ENCODE results near the gene PARP3. TPM values are rescaled to one million over a fixed set of nuclear protein-coding genes. Genes with fewer than 3 reads are reported as not detected.
"Not testable (repeated sequence)": the region's sequence is repeated elsewhere in the genome, so short reads cannot be mapped to it uniquely, and the experiment has no call there.

The PARP3 gene
- total and polyA plus RNA-seq, 4 donors = 5.9 to 14.7 (median 12.4) TPM

DNA sequence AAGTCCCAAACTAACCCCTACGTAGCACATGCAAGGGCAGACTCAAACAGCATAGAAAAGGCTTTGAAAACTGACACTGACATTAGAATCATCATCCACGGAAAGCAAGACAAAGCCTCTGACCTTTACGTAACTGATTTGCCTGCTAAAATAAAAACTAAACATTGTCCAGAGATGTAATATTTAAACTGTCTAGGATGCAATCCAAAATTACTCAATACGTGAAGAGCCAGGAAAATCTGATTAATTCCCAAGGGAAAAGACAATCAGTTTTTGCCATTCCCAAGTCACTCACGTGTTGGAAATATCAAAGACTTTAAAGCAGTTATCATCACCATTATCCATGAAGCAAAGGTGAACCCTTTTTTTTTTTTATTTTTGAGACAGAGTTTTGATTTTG, 25.7 kb upstream of the PARP3 start:
- no peak overlapping the region for H3K4me3 ChIP-seq (ENCODE audit: low read depth, low read length)
- H3K27me3 ChIP-seq (ENCODE audit: control insufficient read depth, insufficient read depth, low read length) = no peaks in the 10 kb centered on the region
- H3K27ac ChIP-seq (ENCODE audit: low read depth, low read length) = no peak overlapping the region
- no peak for DNase-seq (ENCODE audit: low read depth in 4 of 6, low spot score in 6 of 6)
- H3K36me3 ChIP-seq (ENCODE audit: control insufficient read depth, insufficient read depth, low read length) = no peaks in the 10 kb centered on the region
- H3K4me1 ChIP-seq (ENCODE audit: control insufficient read depth, insufficient read depth, low read length) = no peaks in the 10 kb centered on the region
- 0% methylated on average over 1 of the region's 5 CpGs for WGBS (ENCODE audit: insufficient coverage)
- no peaks in the 10 kb centered on the region for H3K9me3 ChIP-seq (ENCODE audit: control insufficient read depth, insufficient read depth, low read length)

DNA sequence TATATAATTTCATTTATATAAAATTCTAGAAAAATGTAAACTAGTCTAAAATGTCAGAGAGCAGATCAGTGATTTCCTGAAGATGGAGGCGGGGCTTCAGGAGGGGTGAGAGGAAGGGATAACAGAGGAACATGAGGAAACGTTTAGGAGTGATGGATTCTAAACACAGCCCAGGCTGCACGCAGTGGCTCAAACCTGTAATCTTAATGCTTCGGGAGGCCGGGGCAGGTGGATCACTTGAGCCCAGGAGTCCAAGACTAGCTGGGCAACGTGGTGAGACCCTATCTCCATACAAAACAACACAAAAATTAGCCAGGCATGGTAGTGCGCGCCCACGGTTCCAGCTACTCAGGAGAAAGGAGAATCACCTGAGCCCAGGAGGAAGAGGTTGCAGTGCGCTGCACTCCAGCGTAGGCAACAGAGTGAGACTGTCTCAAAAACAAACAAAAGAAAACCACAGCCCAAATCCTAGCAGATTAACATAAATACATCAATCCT, 21.0 kb upstream of the PARP3 start:
- no peaks in the 10 kb centered on the region for H3K4me1 ChIP-seq (ENCODE audit: control insufficient read depth, insufficient read depth, low read length)
- H3K27ac ChIP-seq (ENCODE audit: low read depth, low read length) = no peak overlapping the region
- no peaks in the 10 kb centered on the region for H3K9me3 ChIP-seq (ENCODE audit: control insufficient read depth, insufficient read depth, low read length)
- no peaks in the 10 kb centered on the region for H3K27me3 ChIP-seq (ENCODE audit: control insufficient read depth, insufficient read depth, low read length)
- WGBS (ENCODE audit: insufficient coverage) = 87% methylated on average over 9 of the region's 11 CpGs
- H3K4me3 ChIP-seq (ENCODE audit: low read depth, low read length) = no peak overlapping the region
- H3K36me3 ChIP-seq (ENCODE audit: control insufficient read depth, insufficient read depth, low read length) = no peaks in the 10 kb centered on the region
- no peak for DNase-seq (ENCODE audit: low read depth in 4 of 6, low spot score in 6 of 6)

DNA sequence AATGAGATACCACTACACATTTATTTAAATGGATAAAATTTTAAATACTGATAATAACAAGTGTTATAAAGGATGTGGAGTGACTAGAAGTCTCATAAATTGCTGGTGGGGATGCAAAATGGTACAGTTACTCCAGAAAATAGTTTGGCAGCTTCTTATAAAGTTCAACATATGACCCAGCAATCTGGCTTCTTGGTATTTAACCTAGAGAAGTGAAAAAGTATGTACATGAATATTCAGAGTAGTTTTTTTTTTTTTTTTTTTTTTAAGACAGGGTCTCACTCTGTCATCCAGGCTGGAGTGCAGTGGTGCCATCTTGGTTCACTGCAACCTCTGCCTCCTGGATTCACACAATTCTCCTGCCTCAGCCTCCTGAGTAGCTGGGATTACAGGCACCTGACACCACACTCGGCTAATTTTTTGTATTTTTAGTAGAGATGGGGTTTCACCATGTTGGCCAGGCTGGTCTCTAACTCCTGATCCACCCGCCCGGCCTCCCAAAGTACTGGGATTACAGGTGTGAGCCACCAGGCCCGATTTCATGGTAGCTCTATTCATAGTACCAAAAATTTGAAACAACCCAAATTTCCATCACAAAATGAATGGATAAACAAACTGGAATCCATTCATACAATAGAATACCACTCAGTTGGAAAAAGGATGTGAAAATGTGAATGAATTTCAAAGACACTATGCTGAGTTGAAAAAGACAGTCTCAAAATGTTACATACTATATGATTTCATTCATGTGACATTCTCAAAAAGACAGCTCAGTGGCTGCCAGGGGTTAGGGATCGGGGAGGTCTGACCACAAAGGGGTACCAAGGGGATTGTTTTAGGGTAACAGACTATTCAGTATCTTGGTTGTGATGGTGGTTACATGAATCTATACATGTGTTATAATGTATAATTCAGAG, 14.8 kb upstream of the PARP3 start:
- no CpG with 5 or more reads among the region's 5 CpGs for WGBS (ENCODE audit: insufficient coverage)
- no peak overlapping the region for H3K27ac ChIP-seq (ENCODE audit: low read depth, low read length)
- no peaks in the 10 kb centered on the region for H3K4me1 ChIP-seq (ENCODE audit: control insufficient read depth, insufficient read depth, low read length)
- H3K27me3 ChIP-seq (ENCODE audit: control insufficient read depth, insufficient read depth, low read length) = no peaks in the 10 kb centered on the region
- H3K9me3 ChIP-seq (ENCODE audit: control insufficient read depth, insufficient read depth, low read length) = no peaks in the 10 kb centered on the region
- DNase-seq (ENCODE audit: low read depth in 4 of 6, low spot score in 6 of 6) = no peak
- H3K4me3 ChIP-seq (ENCODE audit: low read depth, low read length) = no peak overlapping the region
- peaks cover 11% of the 10 kb centered on the region for H3K36me3 ChIP-seq (ENCODE audit: control insufficient read depth, insufficient read depth, low read length)

DNA sequence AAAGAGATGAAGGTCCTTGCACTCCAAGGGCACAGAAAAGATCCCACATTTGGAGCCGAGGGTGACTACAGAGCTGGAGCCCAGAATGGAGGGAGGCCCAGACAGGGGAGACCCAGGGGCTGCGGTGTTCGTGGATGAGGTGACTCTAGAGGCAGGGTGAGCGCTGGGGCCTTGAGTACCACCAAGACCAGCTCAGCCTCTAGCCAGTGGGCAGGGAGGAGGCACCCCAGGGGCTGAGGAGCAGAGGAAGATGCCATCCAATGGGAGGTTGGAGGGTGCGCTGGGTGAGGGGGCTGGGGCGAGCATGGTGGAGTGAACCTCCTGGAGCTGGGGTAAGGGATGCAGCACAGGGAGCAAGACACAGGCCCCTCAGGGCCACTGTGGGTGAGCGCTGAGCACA, 13.7 kb upstream of the PARP3 start:
- H3K9me3 ChIP-seq (ENCODE audit: control insufficient read depth, insufficient read depth, low read length) = no peaks in the 10 kb centered on the region
- peaks cover 22% of the 10 kb centered on the region for H3K36me3 ChIP-seq (ENCODE audit: control insufficient read depth, insufficient read depth, low read length)
- no peak overlapping the region for H3K27ac ChIP-seq (ENCODE audit: low read depth, low read length)
- DNase-seq (ENCODE audit: low read depth in 4 of 6, low spot score in 6 of 6) = no peak
- no peaks in the 10 kb centered on the region for H3K27me3 ChIP-seq (ENCODE audit: control insufficient read depth, insufficient read depth, low read length)
- no peaks in the 10 kb centered on the region for H3K4me1 ChIP-seq (ENCODE audit: control insufficient read depth, insufficient read depth, low read length)
- 94% methylated on average over 6 of the region's 7 CpGs for WGBS (ENCODE audit: insufficient coverage)
- H3K4me3 ChIP-seq (ENCODE audit: low read depth, low read length) = no peak overlapping the region

DNA sequence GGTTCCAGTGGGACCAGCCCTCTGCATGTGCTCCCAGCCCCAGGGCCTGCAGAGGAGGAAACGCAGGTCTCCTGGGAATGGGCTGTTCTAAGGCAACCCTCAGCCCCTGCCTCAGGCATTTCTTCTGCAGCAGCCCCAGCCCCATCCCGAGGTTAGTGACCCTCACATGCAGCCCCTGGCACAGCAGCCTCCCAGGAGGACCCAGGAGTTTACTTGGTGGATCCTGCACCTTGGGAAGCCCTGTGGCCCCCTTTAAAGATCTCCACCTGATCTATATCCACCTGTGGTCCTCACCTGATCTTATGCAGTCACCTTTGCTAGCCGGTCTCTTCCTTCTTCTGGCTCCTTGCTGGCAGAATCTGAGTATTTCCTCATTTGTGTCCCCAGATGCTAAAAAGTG, 13.2 kb upstream of the PARP3 start:
- DNase-seq (ENCODE audit: low read depth in 4 of 6, low spot score in 6 of 6); H3K27ac ChIP-seq (ENCODE audit: low read depth, low read length); H3K4me3 ChIP-seq (ENCODE audit: low read depth, low read length); H3K4me1 ChIP-seq (ENCODE audit: control insufficient read depth, insufficient read depth, low read length); H3K9me3 ChIP-seq (ENCODE audit: control insufficient read depth, insufficient read depth, low read length); H3K27me3 ChIP-seq (ENCODE audit: control insufficient read depth, insufficient read depth, low read length): not testable (repeated sequence)
- peaks cover 27% of the 10 kb centered on the region for H3K36me3 ChIP-seq (ENCODE audit: control insufficient read depth, insufficient read depth, low read length)
- 86% methylated on average over 3 of the region's 3 CpGs for WGBS (ENCODE audit: insufficient coverage)

DNA sequence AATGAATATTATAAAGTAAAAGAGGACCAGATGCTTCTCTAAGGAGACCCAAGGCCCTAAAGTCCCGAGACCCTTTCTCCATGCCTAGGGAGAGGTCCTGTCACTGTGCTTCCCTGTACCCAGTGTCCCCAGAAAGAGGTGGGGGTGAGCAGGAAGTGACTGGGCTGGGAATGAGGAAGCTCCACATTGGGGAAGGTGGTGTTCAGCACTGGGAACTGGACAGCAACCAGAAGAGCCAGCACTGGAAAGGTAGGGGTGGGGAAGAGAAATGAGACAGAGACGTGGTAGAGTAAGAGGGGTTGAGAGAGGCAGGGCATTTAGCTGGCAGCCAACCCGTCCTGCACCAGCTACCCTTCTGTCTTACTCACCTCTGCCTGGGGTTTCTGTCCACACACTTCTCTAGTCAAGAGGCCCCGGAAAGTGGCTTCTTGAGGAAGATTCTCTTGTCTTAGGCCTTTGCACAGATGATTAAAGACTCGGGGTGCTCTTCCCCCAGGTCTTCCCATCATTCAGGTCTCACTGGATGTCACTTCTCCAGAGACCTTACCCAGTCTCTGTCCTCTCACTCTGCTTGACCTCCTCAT, 12.7 kb upstream of the PARP3 start:
- 93% methylated on average over 3 of the region's 5 CpGs for WGBS (ENCODE audit: insufficient coverage)

DNA sequence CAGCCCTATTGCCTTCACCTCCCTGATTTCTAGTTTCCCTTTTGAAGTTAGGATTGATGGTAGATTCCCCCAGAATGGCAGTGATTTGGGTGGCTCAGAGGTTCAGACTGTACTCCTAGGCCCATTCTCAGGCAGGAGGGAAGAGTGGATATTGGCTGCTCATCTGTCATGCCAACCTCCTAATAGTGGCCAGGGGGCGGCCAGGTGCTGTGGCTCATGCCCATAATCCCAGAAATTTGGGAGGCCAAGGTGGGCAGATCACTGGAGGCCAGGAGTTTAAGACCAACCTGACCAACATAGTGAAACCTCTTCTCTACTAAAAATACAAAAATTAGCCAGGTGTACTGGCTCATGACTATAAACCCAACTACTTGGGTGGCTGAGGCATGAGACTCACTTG, 11.7 kb upstream of the PARP3 start:
- DNase-seq (ENCODE audit: low read depth in 4 of 6, low spot score in 6 of 6) = no peak
- H3K4me1 ChIP-seq (ENCODE audit: control insufficient read depth, insufficient read depth, low read length) = no peaks in the 10 kb centered on the region
- no CpG with 5 or more reads among the region's 1 CpG for WGBS (ENCODE audit: insufficient coverage)
- H3K36me3 ChIP-seq (ENCODE audit: control insufficient read depth, insufficient read depth, low read length) = peaks cover 42% of the 10 kb centered on the region
- H3K27me3 ChIP-seq (ENCODE audit: control insufficient read depth, insufficient read depth, low read length) = no peaks in the 10 kb centered on the region
- H3K27ac ChIP-seq (ENCODE audit: low read depth, low read length) = no peak overlapping the region
- no peak overlapping the region for H3K4me3 ChIP-seq (ENCODE audit: low read depth, low read length)
- no peaks in the 10 kb centered on the region for H3K9me3 ChIP-seq (ENCODE audit: control insufficient read depth, insufficient read depth, low read length)

More for the DNA sequence above, 12.7 kb upstream of the PARP3 start:
- H3K36me3 ChIP-seq (ENCODE audit: control insufficient read depth, insufficient read depth, low read length) = peaks cover 33% of the 10 kb centered on the region
- H3K9me3 ChIP-seq (ENCODE audit: control insufficient read depth, insufficient read depth, low read length) = no peaks in the 10 kb centered on the region
- DNase-seq (ENCODE audit: low read depth in 4 of 6, low spot score in 6 of 6) = no peak
- H3K27me3 ChIP-seq (ENCODE audit: control insufficient read depth, insufficient read depth, low read length) = no peaks in the 10 kb centered on the region
- no peak overlapping the region for H3K4me3 ChIP-seq (ENCODE audit: low read depth, low read length)
- H3K4me1 ChIP-seq (ENCODE audit: control insufficient read depth, insufficient read depth, low read length) = no peaks in the 10 kb centered on the region
- H3K27ac ChIP-seq (ENCODE audit: low read depth, low read length) = no peak overlapping the region

DNA sequence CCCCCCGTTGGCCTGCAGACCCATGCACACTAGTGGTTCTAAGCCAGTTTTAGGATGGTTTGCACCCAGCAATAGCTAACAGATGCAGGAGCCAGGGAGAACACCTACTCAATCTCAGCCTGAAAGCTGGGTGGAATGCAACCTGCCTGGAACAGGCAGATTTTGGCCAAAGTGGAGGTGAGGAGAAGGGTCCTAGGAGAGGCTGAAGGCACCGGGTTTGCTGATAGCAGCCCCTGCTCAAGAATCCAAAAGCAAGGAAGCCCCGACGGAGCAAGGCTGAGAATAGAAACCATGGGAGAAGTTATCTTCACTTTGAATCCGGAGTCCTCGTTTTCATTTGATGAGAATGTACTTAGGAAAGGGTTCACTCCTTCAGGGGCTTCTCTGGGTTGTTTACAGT, 10.4 kb upstream of the PARP3 start:
- H3K4me1 ChIP-seq (ENCODE audit: control insufficient read depth, insufficient read depth, low read length) = no peaks in the 10 kb centered on the region
- H3K27me3 ChIP-seq (ENCODE audit: control insufficient read depth, insufficient read depth, low read length) = no peaks in the 10 kb centered on the region
- no peaks in the 10 kb centered on the region for H3K9me3 ChIP-seq (ENCODE audit: control insufficient read depth, insufficient read depth, low read length)
- 98% methylated on average over 5 of the region's 6 CpGs for WGBS (ENCODE audit: insufficient coverage)
- no peak overlapping the region for H3K27ac ChIP-seq (ENCODE audit: low read depth, low read length)
- peaks cover 55% of the 10 kb centered on the region for H3K36me3 ChIP-seq (ENCODE audit: control insufficient read depth, insufficient read depth, low read length)
- DNase-seq (ENCODE audit: low read depth in 4 of 6, low spot score in 6 of 6) = no peak
- H3K4me3 ChIP-seq (ENCODE audit: low read depth, low read length) = no peak overlapping the region

DNA sequence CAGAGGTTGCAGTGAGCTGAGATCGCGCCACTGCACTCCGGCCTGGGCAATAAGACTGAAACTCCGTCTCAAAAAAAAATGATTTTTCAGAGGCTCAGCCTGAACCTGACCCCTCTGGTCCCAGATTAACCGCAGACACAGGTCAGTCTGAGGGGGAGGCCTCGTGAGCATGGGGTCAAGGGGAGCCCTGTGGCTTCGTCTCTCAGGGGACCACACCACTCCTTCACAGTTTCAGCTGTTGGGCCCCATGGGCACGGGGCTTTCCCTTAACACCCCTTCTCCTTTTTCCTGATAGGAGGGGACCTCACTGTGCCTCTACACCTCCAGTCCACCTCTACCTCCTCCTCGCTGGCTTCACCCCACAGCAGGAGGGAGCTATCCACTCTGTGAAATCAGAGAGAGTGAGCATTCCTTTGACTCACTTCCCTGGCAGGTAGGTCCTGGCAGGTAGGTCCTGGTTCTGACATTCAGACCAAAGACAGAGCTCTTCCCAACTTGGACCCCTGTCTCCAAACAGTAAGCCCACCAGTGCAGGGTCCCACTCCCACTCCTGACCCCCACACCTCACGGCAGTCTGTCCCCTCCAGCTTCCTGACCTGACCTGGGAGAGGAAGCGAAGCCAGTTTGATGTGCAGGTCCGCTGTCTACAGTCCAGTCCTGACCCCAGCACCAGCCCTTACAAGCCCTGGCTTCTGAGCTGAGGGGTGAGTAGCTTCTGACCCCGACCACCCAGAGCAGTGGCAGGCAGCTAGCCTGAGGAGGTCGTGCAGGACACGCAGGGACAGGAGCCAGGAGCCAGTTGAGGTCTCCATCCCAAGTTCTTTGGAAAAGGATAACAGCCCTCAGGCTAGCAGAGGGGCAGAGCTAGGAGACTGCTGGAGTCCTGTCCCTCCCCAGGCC, 9.4 kb upstream of the PARP3 start:
- Histone ChIP-seq H3K9me3 (ENCODE audit: control insufficient read depth, insufficient read depth, low read length) (no peaks in the 10 kb centered on the region), H3K27me3 (ENCODE audit: control insufficient read depth, insufficient read depth, low read length) (no peaks in the 10 kb centered on the region), H3K27ac (ENCODE audit: low read depth, low read length) (no peak overlapping the region), H3K36me3 (ENCODE audit: control insufficient read depth, insufficient read depth, low read length) (peaks cover 65% of the 10 kb centered on the region), H3K4me3 (ENCODE audit: low read depth, low read length) (no peak overlapping the region), H3K4me1 (ENCODE audit: control insufficient read depth, insufficient read depth, low read length) (no peaks in the 10 kb centered on the region)
- WGBS (ENCODE audit: insufficient coverage) = 98% methylated on average over 13 of the region's 15 CpGs
- DNase-seq (ENCODE audit: low read depth in 4 of 6, low spot score in 6 of 6) = no peak
